ENCODE results near the gene HOXC6.
A peak's percentile ranks its signal among the peaks of the same experiment; 100 is the strongest.

The HOXC6 gene

GRCh38 chr12:54044425-54045103 lies 16.3 kb downstream of the HOXC6 start:
- DNase-seq, result no peak

- DNase-seq, result no peak
Measured at GRCh38 chr12:54045401-54045800, 17.2 kb downstream of the HOXC6 start.

- DNase-seq, result no peak
Measured at GRCh38 chr12:54045868-54046521, 17.8 kb downstream of the HOXC6 start.

- DNase-seq, result peak; percentile 20
Measured at GRCh38 chr12:54046809-54047159, 18.5 kb downstream of the HOXC6 start.

GRCh38 chr12:54047160-54047963 lies 19.1 kb downstream of the HOXC6 start:
- no peak for DNase-seq

- no peak for DNase-seq
Measured at GRCh38 chr12:54047964-54048303, 19.7 kb downstream of the HOXC6 start.

- no peak for DNase-seq
Measured at GRCh38 chr12:54048406-54049093, 20.3 kb downstream of the HOXC6 start.

GRCh38 chr12:54049108-54049507 lies 20.9 kb downstream of the HOXC6 start:
- no peak for DNase-seq

- no peak for DNase-seq
Measured at GRCh38 chr12:54050482-54050810, 22.2 kb downstream of the HOXC6 start.

GRCh38 chr12:54051026-54051842 lies 23.0 kb downstream of the HOXC6 start:
- no peak for DNase-seq

- DNase-seq, result peak; percentile 24
Measured at GRCh38 chr12:54051874-54052437, 23.7 kb downstream of the HOXC6 start.

GRCh38 chr12:54052438-54053002 lies 24.3 kb downstream of the HOXC6 start:
- peak; percentile 73 for DNase-seq

- peak; percentile 37 for DNase-seq
Measured at GRCh38 chr12:54053003-54053750, 24.9 kb downstream of the HOXC6 start.

- DNase-seq, result peak; percentile 58
Measured at GRCh38 chr12:54053751-54054741, 25.8 kb downstream of the HOXC6 start, which contains the start of gene HOXC4. Gene HOXC4, plus strand, starts transcription at chr12:54053835. Its CDS starts 88 bp downstream, at chr12:54053923.

- no peak for DNase-seq
Measured at GRCh38 chr12:54054742-54055194, 26.5 kb downstream of the HOXC6 start.

- no peak for DNase-seq
Measured at GRCh38 chr12:54055552-54055951, 27.3 kb downstream of the HOXC6 start.

GRCh38 chr12:54056110-54056509 lies 27.9 kb downstream of the HOXC6 start:
- no peak for DNase-seq

GRCh38 chr12:54058128-54058768 lies 30.0 kb downstream of the HOXC6 start:
- DNase-seq, result no peak

- DNase-seq, result peak; percentile 28
Measured at GRCh38 chr12:54059668-54060067, 31.4 kb downstream of the HOXC6 start.
